Left cardiac atrium (tissue), 4 donors: ENCODE measurements around the gene PTBP1. TPM values are rescaled to one million over a fixed set of nuclear protein-coding genes. Genes with fewer than 3 reads are reported as not detected.
A peak's percentile ranks its signal among the peaks of the same experiment; 100 is the strongest.

Experiments used
- ATAC-seq, 2 donors: fragments of 200-7000 bp; cut with Tn5 transposase; one replicate each; pipeline ENCODE4 v1.9.1; 2020; ENCODE audit warnings: mild to moderate bottlenecking in 2 of 2, moderate library complexity in 2 of 2
- DNase-seq: peaks from one replicate; pipeline ENCODE4 v3.0.0-alpha.2; 2020
- intact Hi-C, 2 donors: fragments of 100-400 bp; cut with DNase I; formaldehyde crosslinking; loops; one replicate each; pipeline versions ENCODE4 v1.14.1 to v1.15.1; 2022 to 2023
- long read RNA-seq: library from polyadenylated mRNA; unstranded; transcript quantifications from one replicate; pipeline ENCODE4 v2.0.0, GENCODE V29; 2021
- total RNA-seq, 2 donors: library from RNA; stranded (reverse); fragmentation: NEBNext Ultra II Directional; extraction: Animal tissue kit (Norgen Biotek cat#: 25700); gene quantifications; one replicate each; pipeline ENCODE4 v1.2.1, GENCODE V29; 2021
- donor health status: DM: no; HTN: yes; CAD: no.
- donor health status: DM: no; HTN: yes; CAD: no; lungs with severe emphysema.
- donor health status: DM: yes; HTN: yes; CAD: no.
- donor health status: Dilated cardiomyopathy.

Gene PTBP1
- 100 to 1,000 TPM in 1 of 2 donors, 10 to 100 TPM in 1; 90.1 to 131 TPM for total RNA-seq
- long read RNA-seq, transcript PTBP1-201 (14 exons, 3,155 nt) = minor isoform, 8 of 67 reads
- long read RNA-seq, transcript PTBP1-203 (15 exons, 3,598 nt) = major isoform, 15 of 67 reads
- long read RNA-seq, partial matches to known transcripts = 34 of 67 reads
- long read RNA-seq, other reads (novel, unspliced or antisense) = 10 of 67 reads

DNA sequence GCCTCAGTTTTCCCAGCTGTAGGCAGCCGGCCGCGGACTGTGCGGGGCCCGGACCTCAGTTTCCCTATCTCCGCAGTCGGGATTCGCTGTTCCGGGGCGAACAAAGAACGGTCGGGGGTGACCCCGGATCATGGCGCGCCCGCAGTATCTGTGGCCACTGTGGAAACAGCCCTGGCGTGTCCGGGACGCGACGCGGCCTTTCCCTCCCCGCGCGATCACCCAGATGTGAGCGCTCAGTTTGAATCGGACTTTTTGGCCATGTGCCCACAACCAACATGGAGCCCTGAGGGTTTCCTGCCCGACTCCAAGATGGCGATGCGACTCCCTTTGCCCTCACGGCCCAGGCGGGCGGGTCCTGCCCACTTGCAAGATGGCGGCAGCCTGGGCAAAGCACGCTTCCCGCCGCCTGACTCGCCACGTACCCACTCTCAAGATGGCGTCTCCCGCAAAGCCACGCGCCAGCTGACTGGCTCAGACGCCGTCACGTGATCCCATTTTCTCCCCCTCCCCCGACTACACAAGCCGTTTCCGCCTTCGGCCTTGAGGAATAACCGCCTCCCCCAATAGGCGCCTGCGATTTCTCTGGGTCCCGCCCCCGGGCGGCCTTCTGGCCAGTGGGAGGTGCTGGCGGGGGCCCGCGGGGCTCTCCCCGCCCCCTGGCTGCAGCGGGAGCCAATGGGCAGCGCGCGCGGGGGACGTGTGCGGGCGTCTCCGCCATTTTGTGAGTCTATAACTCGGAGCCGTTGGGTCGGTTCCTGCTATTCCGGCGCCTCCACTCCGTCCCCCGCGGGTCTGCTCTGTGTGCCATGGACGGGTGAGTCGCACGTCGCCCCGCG lies at the start of gene PTBP1:
PTBP1 (plus strand) TSS at position 761 of the 836 bp plus-strand sequence; CDS start at position 807, 46 bp downstream.
- intact Hi-C loops = no loop called here
- DNase-seq (peak; percentile 100), ATAC-seq (peak; percentile 87 to 90)

- ATAC-seq (no peak), DNase-seq (no peak)
- intact Hi-C loops = no loop called here
These were observed 49.0 kb upstream of the PTBP1 start for GRCh38 chr19:748274-748598.

DNA sequence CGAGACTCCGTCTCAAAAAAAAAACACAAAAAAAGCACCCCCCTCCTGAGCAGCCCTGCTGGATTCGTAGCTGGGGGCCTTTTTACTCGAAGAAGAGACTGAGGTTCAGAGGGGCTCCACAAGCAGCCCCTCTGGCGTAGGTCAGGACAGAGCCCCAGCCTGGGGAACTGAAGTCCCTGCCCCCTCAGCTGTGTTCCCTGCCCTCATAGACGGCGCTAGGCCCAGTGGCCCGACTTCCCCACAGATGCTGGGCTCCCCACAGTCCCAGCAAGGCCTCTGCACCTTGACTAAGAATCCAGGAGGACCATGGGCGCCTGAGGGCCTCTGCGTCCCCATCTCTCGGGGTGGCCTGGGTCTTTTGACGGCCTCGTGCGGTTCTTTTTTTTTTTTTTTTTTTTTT lies 47.4 kb upstream of the PTBP1 start:
- ATAC-seq = no peak
- no peak for DNase-seq
- intact Hi-C loops = no loop called here

- ATAC-seq (peak in 1 of 2 donors; percentile 5), DNase-seq (no peak)
- intact Hi-C loops = no loop called here
These were observed 46.4 kb upstream of the PTBP1 start, which contains the start of gene MISP for GRCh38 chr19:750640-751423. Gene MISP, plus strand, starts transcription at chr19:751112. Its CDS starts 5,835 bp downstream, at chr19:756947.

DNA sequence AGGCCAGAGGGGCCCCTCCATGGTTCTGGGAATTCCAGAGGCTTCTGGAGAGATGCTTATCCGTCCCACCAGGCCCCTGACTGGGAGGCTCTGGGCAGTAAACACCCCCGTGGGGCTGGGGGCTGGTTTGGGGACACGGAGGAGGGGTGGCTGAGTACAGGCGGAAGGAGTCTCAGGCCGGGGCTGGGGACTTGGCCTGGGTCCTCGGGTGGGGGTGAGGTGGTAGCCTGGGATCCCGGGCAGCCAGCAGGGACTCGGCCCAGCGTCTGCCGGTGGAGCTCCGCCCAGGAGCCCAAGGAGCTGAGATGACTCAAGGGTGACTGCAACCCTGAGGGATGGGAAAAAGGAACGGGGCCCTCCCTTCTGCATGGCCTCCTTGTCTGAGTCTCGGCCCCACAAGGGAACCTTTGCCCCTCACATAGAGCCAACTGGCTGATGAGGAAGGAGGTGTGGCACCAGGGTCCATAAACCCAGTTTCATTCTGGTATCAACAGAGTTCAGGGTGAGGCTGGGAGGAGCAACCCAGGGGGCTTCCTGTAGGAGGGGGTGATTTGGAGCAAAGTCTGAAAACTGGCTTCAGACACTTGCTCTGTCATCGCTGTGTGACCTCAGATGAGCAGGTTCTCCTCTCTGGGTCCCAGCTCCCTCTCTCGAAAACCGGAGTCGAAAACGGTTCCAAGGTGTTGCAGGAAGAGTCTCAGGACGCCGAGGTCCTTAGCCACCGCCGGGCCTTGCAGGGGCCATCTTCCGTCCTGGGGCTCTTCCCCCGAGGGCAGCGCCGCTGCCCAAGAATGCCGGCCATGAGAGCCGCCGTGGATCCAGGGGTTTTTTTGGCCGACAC lies 45.5 kb upstream of the PTBP1 start:
- intact Hi-C loops = no loop called here
- ATAC-seq = peak; percentile 14 to 57
- peak; percentile 59 for DNase-seq

- peak; percentile 51 to 77 for ATAC-seq
- intact Hi-C loops = no loop called here
- peak; percentile 68 for DNase-seq
These were observed 44.4 kb upstream of the PTBP1 start for GRCh38 chr19:752652-753517.

- DNase-seq = no peak
- ATAC-seq = no peak
- intact Hi-C loops = no loop called here
These were observed 42.7 kb upstream of the PTBP1 start for GRCh38 chr19:754530-754929.

DNA sequence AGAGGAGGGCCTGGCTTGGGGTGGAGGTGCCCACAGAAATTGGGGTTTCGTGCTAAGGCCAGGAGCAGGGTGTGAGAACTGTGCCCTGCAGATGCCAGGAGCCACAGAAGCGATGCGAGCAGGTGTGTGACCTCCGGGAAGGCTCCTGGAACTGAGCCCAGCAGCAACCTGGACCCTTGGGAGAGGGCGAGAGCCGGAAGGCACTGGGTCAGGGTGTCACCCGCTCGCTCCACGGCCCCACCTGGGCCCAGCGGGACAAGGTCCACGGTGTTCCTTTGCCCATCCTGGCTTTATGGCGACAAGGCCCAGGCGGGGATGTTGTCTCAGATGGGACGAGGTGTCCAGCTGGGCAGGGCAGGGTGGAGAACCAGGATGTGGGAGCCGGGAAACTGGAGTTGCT lies 42.2 kb upstream of the PTBP1 start:
- intact Hi-C loops = no loop called here
- ATAC-seq = no peak
- DNase-seq = no peak

- intact Hi-C loops = no loop called here
- ATAC-seq = no peak
- no peak for DNase-seq
These were observed 41.0 kb upstream of the PTBP1 start for GRCh38 chr19:756236-756635.

- no peak for DNase-seq
- ATAC-seq = no peak
- intact Hi-C loops = no loop called here
These were observed 40.2 kb upstream of the PTBP1 start for GRCh38 chr19:756821-757688.

DNA sequence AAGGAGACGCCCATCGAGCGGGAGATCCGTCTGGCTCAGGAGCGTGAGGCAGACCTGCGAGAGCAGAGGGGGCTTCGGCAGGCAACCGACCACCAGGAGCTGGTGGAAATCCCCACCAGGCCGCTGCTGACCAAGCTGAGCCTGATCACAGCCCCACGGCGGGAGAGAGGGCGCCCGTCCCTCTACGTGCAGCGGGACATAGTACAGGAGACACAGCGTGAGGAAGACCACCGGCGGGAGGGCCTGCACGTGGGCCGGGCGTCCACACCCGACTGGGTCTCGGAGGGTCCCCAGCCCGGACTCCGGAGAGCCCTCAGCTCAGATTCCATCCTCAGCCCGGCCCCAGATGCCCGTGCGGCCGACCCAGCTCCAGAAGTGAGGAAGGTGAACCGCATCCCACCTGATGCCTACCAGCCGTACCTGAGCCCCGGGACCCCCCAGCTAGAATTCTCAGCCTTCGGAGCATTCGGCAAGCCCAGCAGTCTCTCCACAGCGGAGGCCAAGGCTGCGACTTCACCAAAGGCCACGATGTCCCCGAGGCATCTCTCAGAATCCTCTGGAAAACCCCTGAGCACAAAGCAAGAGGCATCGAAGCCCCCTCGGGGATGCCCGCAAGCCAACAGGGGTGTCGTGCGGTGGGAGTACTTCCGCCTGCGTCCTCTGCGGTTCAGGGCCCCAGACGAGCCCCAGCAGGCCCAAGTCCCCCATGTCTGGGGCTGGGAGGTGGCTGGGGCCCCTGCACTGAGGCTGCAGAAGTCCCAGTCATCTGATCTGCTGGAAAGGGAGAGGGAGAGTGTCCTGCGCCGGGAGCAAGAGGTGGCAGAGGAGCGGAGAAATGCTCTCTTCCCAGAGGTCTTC lies 39.2 kb upstream of the PTBP1 start:
- no peak for ATAC-seq
- intact Hi-C loops = no loop called here

DNA sequence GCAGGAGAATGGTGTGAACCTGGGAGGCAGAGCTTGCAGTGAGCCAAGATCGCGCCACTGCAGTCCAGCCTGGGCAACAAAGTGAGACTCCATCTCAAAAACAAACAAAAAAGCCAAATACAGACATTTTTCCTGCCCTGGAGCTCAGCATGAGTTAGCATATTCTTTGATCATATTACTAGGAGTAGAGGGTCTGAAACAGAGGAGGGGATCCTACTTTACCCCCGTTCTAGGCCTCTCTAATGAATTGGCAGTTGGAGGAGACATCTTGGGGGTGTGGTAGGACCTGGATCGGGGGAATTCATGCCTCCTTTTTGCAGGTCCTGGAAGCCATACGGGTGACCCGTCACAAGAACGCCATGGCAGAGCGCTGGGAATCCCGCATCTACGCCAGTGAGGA lies 34.1 kb upstream of the PTBP1 start:
- no peak for DNase-seq
- no peak for ATAC-seq
- intact Hi-C loops = loop anchor here in 1 of 2 donors (10.0 kb wide), 1 partner anchor 82 kb away; the partner anchor contains the start of gene PRTN3

More for the DNA sequence above, 39.2 kb upstream of the PTBP1 start:
- no peak for DNase-seq

DNA sequence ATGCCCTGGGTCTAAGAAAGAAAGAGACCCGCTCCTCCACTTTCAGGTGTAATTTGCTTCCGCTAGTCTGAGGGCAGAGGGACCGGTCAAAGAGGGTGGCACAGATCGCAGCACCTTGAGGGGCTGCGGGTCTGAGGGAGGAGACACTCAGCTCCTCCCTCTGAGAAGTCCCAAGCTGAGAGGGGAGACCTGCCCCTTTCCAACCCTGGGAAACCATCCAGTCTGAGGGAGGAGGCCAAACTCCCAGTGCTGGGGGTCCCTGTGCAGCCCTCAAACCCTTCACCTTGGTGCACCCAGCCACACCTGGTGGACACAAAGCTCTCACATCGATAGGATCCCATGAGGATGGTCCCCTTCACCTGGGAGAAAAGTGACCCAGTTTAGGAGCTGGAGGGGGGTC lies 33.4 kb upstream of the PTBP1 start:
- intact Hi-C loops = loop anchor here in 1 of 2 donors (10.0 kb wide), 1 partner anchor 81 kb away; the partner anchor contains the start of gene PRTN3
- no peak for ATAC-seq
- no peak for DNase-seq

DNA sequence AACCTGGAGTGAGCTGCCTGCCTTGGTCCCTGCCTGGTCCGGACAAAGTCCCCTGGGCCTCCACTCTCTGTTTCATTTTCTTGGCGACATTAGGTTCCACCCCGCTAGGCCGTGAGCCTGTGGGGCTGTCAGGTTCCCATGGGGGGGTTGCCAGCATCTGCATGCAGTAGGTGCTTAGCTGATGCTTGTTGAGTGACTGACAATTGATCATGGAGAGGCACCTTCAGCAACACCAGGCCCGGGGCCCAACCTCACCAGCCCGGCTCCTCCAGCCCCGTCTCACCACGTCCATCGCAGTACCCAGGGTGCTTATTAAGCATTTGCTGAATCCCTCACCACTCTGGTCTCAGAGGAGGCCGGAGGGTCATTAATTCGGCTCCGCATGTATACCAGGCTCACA lies 33.0 kb upstream of the PTBP1 start:
- no peak for DNase-seq
- intact Hi-C loops = loop anchor here in 1 of 2 donors (10.0 kb wide), 1 partner anchor 80 kb away; the partner anchor contains the start of gene PRTN3
- no peak for ATAC-seq

GRCh38 chr19:765179-765738 lies 32.0 kb upstream of the PTBP1 start:
- ATAC-seq (no peak), DNase-seq (no peak)
- intact Hi-C loops = loop anchor here (5.0 to 10.0 kb wide), 2 partner anchors 80 to 217 kb away; partner anchors contain the start of genes PRTN3 (in 1 of the 2) and WDR18 (in 1 of the 2)
